ENCODE results near the gene CNEP1R1. TPM values are rescaled to one million over a fixed set of nuclear protein-coding genes. Genes with fewer than 3 reads are reported as not detected.

The CNEP1R1 gene
- total and polyA plus RNA-seq, 2 experiments from 2014 or later = 13.8 to 30.3 TPM

DNA sequence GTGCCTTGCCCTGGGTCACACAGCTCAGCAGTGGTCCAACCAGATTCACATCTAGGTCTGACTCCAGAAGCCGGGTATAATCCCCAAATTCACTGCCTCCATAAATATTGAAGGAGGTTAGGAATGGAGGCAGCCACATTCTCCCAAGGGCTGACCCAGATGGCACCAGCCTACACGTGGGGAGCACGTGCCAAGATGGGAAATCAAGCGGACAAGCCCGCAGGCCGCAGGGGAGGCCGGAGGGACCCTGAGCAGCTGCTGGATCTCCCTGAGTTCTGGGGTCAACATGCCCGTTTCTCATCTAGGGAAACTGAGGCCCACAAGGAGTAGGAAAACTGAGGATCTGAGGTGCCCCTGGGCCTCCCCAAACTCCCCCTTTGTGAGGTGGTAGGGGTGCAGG lies 32.2 kb upstream of the CNEP1R1 start (continued):
- no peak for TF ChIP-seq CREB1 (CRISPR knock-in tag; IDR thresholded peaks at IDR 0.05; ENCODE audit: low read depth)
- no peak for TF ChIP-seq STAT1 (IDR thresholded peaks at IDR 0.05; ENCODE audit: unreplicated experiment)
- TF ChIP-seq, protein P1, sequence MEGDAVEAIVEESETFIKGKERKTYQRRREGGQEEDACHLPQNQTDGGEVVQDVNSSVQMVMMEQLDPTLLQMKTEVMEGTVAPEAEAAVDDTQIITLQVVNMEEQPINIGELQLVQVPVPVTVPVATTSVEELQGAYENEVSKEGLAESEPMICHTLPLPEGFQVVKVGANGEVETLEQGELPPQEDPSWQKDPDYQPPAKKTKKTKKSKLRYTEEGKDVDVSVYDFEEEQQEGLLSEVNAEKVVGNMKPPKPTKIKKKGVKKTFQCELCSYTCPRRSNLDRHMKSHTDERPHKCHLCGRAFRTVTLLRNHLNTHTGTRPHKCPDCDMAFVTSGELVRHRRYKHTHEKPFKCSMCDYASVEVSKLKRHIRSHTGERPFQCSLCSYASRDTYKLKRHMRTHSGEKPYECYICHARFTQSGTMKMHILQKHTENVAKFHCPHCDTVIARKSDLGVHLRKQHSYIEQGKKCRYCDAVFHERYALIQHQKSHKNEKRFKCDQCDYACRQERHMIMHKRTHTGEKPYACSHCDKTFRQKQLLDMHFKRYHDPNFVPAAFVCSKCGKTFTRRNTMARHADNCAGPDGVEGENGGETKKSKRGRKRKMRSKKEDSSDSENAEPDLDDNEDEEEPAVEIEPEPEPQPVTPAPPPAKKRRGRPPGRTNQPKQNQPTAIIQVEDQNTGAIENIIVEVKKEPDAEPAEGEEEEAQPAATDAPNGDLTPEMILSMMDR (conservative IDR thresholded peaks at IDR 0.05; ENCODE audit: low read depth in 2 of 2) = no peak
- TF ChIP-seq ZNF114 (CRISPR knock-in tag; IDR thresholded peaks at IDR 0.05) = no peak
- TF ChIP-seq NANOG (IDR thresholded peaks at IDR 0.05; ENCODE audit: borderline replicate concordance) = no peak
- TF ChIP-seq POLR2AphosphoS5 (IDR thresholded peaks at IDR 0.05; ENCODE audit: low read depth) = no peak
- TF ChIP-seq, protein P2, sequence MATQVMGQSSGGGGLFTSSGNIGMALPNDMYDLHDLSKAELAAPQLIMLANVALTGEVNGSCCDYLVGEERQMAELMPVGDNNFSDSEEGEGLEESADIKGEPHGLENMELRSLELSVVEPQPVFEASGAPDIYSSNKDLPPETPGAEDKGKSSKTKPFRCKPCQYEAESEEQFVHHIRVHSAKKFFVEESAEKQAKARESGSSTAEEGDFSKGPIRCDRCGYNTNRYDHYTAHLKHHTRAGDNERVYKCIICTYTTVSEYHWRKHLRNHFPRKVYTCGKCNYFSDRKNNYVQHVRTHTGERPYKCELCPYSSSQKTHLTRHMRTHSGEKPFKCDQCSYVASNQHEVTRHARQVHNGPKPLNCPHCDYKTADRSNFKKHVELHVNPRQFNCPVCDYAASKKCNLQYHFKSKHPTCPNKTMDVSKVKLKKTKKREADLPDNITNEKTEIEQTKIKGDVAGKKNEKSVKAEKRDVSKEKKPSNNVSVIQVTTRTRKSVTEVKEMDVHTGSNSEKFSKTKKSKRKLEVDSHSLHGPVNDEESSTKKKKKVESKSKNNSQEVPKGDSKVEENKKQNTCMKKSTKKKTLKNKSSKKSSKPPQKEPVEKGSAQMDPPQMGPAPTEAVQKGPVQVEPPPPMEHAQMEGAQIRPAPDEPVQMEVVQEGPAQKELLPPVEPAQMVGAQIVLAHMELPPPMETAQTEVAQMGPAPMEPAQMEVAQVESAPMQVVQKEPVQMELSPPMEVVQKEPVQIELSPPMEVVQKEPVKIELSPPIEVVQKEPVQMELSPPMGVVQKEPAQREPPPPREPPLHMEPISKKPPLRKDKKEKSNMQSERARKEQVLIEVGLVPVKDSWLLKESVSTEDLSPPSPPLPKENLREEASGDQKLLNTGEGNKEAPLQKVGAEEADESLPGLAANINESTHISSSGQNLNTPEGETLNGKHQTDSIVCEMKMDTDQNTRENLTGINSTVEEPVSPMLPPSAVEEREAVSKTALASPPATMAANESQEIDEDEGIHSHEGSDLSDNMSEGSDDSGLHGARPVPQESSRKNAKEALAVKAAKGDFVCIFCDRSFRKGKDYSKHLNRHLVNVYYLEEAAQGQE (IDR thresholded peaks at IDR 0.05; ENCODE audit: unreplicated experiment) = no peak
- TF ChIP-seq EZH2phosphoT487 (IDR thresholded peaks at IDR 0.05; ENCODE audit: unreplicated experiment) = no peak
- TF ChIP-seq JUNB (IDR thresholded peaks at IDR 0.05; ENCODE audit: unreplicated experiment) = no peak
- TF ChIP-seq, protein P3, sequence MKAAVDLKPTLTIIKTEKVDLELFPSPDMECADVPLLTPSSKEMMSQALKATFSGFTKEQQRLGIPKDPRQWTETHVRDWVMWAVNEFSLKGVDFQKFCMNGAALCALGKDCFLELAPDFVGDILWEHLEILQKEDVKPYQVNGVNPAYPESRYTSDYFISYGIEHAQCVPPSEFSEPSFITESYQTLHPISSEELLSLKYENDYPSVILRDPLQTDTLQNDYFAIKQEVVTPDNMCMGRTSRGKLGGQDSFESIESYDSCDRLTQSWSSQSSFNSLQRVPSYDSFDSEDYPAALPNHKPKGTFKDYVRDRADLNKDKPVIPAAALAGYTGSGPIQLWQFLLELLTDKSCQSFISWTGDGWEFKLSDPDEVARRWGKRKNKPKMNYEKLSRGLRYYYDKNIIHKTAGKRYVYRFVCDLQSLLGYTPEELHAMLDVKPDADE (IDR thresholded peaks at IDR 0.05) = no peak

DNA sequence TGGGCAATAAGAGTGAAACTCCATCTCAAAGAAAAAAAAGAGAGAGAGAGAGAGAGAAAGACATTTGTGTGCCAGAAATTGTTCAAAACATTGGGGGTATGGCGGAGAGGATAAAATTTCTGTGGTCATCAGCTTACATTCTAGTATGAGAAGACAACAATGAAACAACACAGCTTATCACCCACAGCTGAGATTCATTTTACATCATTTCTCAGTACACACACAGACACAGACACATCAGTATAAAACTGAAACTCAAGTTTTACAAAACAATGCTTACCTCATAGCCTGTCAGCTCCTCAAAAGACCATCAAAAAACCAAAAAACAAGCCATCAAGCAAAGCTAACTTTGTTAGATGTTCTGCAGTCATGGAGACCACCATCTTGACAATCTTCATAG lies 31.4 kb upstream of the CNEP1R1 start:
- ATAC-seq = no peak
- no peaks in the 10 kb centered on the region for H3K36me3 Mint-ChIP-seq (ENCODE audit: low read depth)
- Histone ChIP-seq H3K4me2 (no peak overlapping the region), H3K79me2 (replicated peaks; ENCODE audit: insufficient read depth) (no peaks in the 10 kb centered on the region), H3F3A (replicated peaks; ENCODE audit: low read depth) (no peaks in the 10 kb centered on the region), H2AFZ (no peak overlapping the region), H3K27ac (ENCODE audit: low read depth) (no peak overlapping the region), H3K27me3 (ENCODE audit: insufficient read depth) (no peaks in the 10 kb centered on the region), H3K4me3 (no peak overlapping the region), H4K20me1 (replicated peaks; ENCODE audit: insufficient read depth) (no peaks in the 10 kb centered on the region), H3K36me3 (ENCODE audit: insufficient read depth) (no peaks in the 10 kb centered on the region), H3K9me2 (ENCODE audit: insufficient read depth) (no peaks in the 10 kb centered on the region), H3K4me1 (ENCODE audit: insufficient read depth) (no peaks in the 10 kb centered on the region)
- H3K9me3 Mint-ChIP-seq = no peaks in the 10 kb centered on the region
- no peak for TF ChIP-seq JUNB (IDR thresholded peaks at IDR 0.05; ENCODE audit: unreplicated experiment)
- TF ChIP-seq ZNF331 (CRISPR knock-in tag; IDR thresholded peaks at IDR 0.05; ENCODE audit: low read depth) = no peak
- no peak for TF ChIP-seq NANOG (IDR thresholded peaks at IDR 0.05; ENCODE audit: borderline replicate concordance)
- TF ChIP-seq, protein P2 (IDR thresholded peaks at IDR 0.05; ENCODE audit: unreplicated experiment) = no peak
- no peak for TF ChIP-seq STAT1 (IDR thresholded peaks at IDR 0.05; ENCODE audit: unreplicated experiment)
- no peak overlapping the region for H3K27ac Mint-ChIP-seq
- H3K27me3 Mint-ChIP-seq (ENCODE audit: insufficient read depth, low read depth, poor library complexity) = peaks cover 6% of the 10 kb centered on the region
- peaks cover 2% of the 10 kb centered on the region; the same call in 2 of the 3 replicates for H3K4me1 Mint-ChIP-seq
- DNase-seq (ENCODE audit: low spot score) = no peak
- H3K4me3 Mint-ChIP-seq = no peak overlapping the region
